RPMI8226 (cell line): ENCODE results near the gene NUMB.
"Not testable (repeated sequence)": the region's sequence is repeated elsewhere in the genome, so short reads cannot be mapped to it uniquely, and the experiment has no call there.

ENCODE experiments used
- DNase-seq: peaks from one replicate; pipeline ENCODE4 v3.0.0-alpha.2; 2015

Gene NUMB

DNA sequence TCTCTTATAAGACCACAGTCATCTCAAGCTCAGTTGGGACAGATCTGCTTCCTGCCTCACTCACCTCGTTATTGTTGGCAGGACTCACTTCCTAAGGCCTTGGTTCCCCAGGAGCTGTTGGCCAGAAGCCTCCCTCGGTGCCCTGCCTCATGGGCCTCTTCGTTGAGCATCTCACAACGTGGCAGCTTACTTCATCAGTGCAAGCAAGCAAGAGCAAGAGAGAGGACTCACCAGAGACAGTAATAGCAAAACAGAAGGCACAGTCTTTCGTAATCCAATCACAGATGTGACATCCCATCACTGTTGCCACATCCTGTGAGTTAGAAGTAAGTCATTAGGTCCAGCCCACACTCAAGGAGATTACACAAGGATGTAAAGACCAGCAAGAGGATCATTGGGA lies 5.1 kb upstream of the NUMB start:
- DNase-seq: no peak

DNA sequence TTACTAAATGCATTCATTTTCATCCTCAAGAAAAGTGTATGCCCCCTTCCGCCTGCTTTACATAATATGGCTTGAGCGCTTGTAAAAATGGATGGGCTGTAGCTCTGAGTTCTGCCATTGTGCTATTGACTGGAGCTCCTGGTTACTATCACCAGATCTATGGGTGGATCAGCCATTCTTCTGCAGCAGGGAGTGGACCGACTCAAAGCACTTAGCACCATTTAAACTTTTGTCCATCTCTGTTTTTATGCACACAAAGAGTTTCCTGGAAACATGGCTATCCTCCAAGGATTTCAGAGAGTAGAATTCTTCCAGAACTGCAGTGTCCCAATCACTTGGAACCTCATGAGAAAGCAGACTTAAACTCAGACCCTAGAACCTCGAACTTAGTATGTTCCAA lies 4.5 kb upstream of the NUMB start:
- no peak for DNase-seq

DNA sequence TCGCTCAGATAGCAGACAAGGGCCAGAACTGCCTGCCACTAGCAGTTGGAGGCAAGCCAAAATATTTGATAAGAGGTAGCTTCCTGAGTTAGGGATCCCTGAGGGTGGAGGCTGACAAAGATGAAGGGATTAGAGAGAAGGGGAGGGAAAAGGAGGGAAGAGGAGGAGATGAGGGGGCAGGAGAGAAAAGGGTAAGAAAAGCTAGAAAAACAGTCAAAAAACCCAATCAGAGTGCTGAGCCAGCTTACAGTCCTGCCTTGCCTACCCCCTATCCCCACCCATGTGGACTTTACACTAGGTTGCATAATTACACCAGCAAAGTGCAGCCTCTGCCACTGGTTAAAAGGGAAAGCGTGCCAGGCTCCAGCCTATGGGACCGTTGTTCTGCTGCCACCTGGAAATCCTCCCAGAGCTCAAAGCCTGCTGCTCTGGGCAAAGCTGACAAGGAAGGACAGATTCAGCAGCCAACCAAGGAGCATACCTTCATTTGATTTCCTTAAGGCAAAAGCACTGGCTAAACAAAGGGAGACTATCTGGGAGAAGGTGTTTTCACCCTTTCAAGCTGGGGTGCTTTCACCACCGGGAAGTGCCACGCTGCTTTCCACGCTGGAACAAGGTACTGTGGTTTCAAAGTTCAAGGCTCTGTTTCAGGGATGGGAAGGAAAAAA lies 3.8 kb upstream of the NUMB start:
- peak; percentile 33 for DNase-seq

DNA sequence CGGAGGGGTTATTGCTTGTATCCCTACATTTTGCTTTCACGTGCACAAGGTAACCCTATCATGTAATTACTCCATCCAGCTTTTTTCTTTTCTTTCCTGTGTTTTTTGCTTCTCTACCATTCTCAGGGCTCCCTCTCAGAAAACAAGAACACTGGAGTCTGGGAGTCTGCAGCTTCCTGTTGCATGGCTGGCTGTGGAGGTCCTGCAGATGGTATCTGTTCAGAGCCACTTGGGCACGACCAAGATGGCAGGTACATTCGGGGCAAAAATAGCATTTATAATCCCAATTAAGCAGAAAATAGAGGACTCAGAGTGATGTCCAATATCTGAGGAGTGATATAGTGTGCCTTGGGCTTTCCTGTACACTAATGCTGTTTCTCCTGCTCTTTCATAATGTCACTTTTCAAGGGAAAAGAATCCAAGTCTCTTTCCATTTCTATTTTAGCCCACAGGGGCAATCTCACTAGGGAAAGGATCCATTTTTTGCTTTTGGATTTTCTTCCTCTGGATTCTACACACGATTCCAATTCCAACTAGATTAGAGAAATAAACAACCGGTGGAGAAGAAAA lies 3.2 kb upstream of the NUMB start:
- DNase-seq: no peak

DNA sequence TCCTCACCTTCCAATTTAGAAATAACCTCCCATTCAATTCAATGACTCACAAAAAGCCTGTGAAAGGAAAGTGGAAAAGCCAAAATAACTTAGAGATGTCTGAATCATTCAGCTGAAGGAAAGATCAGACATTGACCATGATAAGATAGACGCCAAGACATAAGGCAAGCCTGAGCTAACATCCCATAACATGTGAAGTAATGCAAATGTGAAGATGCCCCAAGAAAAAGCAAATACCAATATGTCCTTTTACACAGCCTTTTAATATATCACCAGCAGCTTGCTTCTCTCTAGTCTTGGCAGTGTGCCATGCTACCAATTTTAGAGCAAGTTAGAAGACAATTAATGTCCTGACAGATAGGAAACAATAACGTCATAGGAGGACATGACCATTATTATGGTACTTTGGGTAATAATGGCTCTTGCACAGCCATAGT lies 2.4 kb upstream of the NUMB start:
- peak; percentile 11 for DNase-seq

DNA sequence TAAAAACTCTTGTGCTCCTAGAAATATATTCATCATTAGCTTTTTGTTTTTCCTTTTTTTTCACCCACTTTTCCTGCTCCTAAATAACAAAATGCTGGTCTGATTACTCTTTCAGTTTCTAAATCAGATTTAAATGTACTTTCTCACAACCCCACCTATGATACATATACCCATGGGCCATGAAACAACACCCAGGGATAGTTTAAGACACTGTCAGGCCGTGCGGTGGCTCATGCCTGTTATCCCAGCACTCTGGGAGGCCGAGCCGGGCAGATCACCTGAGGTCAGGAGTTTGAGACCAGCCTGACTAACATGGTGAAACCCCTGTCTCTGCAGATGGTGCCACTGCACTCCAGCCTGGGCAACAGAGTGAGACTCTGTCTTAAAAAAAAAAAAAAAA lies 1.6 kb upstream of the NUMB start:
- no peak for DNase-seq

DNA sequence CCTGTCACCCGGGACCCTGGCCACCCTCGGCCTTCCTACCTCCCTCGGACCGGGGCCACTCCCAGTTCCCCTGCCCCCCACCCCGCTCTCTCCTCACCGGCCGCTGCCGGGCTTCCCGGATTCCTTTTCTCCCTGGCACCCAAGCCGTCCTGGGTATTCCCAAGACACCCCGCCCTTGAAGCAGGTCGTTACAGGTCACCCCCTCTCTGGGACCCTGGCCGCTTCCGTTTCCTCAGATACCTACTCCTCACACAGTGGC lies 493 bp downstream of the NUMB start:
- DNase-seq: no peak

DNA sequence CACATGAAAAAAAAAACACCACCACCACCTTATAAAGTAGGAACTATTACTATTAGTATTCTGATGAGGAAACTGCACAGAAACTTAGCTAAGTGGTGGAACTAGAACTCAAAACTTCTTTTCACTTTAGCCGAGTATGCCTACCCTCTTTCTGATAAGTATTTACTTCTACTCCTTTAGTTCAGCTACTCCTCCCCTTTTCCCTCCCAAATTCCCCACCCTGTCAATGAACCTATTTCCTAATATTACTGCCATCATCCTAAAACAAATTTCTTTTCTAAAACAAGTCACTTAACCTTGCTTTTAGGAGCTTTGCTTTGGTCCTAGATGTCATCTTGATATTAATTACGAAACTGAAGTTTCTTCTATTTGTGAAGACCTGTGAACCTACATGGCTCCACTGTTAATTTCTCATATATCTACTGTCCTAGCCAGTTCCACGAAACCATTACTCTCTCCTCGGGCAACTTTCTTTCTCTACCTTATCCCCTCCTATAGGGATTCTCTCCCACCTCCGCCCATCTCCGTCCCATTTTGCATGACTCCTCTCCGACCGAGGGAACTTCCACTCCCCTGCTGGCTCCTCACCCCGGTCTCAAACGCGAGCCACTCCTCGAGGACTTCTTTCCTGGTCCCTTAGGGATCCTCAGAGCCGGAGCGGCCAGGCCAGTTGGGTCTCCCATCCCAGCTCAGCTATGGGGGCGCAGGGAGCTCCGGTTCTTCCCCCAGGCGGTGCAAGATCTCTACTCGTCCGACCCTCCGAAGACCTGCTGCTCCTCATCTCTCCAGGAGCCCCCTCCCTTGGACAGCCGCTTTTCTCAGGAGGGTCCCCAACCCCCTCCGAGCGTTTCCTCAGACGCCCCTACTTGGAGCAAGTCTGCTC lies 1.1 kb downstream of the NUMB start:
- DNase-seq: no peak

DNA sequence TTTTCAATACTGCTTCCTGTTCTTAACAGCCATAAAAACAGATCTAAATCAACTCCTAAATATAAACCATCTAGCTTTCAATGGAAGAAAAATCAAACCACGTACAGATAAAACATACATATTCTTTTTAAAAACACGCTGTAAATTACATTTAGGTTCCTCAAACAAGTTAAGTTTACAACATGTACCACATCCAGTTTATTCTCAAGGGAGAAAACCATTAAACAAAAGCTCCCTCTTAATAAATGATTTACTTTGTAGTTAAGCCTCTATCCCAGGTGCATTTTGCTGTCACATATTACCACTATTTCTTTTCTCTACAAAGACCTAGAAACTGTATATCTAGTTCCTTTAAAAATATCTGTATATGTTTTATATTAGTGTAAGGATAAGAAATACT lies 3.1 kb downstream of the NUMB start:
- no peak for DNase-seq

DNA sequence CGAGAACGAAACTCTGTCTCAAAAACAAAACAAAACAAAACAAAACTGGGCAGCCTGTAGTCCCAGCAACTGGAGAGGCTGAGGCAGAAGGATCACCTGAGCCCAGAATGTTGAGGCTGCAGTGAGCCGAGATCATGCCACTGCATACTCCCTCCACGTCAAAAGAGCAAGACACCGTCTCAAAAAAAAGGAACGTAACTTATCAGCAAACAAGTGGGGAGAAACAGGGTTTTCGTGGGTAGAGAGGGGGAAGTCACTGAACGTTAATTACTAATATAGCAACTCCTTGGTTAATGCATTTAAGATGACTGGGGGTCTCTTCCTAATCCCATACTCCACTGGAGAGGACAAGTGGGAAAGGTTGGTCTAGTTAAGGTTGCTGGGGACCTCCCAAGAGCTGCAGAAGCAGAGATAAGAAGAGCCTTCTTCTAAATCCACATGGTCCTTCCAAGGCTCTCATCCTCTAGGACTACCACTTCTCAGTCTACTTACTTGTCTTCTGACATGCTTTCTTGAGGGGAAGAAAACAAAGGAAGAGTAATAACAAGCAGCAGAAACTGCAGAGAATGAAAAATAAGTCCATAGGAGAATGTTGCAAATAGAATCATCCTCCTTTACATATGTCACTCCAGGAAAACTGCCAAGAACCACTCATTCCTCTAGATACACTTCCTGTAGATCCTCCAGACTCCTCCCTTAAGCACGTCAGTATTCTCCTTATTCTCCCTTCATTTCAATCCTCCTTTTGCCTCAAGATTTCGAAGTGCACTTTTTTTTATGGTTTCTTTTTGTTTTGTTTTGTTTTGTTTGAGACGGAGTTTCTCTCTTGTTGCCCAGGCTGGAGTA lies 5.8 kb downstream of the NUMB start:
- DNase-seq: no peak

DNA sequence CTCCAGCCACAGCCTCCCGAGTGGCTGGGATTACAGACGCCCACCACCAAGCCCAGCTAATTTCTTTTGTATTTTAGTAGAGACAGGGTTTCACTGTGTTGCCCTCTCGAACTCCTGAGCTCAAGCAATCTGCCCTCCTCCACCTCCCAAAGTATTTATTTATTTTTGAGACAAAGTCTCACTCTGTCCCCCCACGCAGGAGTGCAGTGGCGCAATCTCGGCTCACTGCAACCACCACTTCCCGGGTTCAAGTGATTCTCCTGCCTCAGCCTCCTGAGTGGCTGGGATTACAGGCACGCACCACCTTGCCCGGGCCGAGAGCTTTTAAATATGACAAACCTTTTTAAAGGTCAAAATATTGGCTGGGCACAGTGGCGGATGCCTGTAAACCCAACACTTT lies 14.6 kb downstream of the NUMB start:
- DNase-seq: no peak

DNA sequence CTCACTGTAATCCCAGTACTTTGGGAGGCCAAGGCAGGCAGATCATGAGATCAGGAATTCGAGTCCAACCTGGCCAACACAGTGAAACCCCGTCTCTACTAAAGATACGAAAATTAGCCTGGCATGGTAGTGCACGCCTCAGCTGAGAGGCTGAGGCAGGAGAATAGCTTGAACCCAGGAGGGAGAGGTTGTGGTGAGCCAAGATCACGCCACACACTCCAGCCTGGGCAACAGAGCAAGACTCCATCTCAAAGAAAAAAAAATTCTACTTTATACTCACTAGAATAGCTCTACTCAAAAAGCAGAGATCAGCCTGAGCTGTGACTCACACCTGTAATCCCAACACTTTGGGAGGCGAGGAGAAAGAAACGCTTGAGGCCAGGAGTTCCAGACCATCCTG lies 17.1 kb downstream of the NUMB start:
- DNase-seq: no peak

DNA sequence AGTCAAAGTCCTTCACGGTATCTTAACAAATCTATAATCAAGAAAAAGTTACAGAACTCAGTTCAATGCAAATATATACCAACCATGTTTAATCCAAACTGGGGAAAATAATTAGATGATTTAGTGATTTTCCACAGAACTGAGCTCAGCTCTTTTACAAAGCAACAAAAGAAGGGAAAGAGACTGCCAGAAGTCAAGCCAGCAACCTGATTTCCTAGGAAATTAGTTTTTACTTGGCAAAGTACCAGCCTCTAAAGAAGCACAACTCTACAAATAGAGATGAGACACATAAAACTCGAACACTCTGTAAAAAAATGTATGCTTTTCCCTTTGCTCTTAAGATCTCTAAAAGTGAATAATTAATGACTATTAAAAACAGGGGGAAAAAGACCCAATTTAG lies 19.4 kb downstream of the NUMB start:
- no peak for DNase-seq

DNA sequence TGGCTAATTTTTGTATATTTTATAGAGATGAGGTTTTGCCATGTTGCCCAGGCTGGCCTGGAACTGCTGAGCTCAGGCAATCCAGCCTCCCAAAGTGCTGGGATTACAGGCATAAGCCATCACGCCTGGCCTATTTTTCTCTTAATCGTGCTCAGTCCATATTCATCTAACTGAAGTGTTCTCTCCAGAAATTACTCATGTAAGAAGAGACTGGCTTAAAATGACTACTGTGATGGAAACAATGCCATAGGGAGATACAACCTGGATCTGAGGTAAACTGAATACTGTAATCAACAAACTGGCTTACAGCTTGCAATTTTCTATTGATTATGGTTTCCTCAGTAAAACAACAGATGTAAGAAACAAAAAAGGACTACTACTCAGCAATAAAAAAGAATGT lies 21.1 kb downstream of the NUMB start:
- DNase-seq: no peak

DNA sequence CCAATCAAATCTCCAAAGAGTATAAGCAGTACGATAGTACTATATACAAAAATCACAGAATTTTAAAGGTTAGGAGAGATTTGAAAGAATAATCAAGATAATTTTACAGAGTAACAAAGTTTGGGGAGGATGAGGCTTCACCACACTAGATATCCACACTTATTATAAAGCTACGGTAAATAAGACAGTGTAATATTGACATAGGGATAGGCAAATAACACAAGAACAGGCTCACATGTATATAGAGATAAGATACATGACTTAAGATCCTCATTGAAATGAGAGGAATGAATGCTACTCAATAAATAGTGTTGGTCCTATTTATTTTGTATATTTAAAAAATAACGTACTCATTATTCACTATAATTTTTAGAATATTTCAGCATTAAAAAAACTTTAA lies 26.2 kb downstream of the NUMB start:
- DNase-seq: no peak

DNA sequence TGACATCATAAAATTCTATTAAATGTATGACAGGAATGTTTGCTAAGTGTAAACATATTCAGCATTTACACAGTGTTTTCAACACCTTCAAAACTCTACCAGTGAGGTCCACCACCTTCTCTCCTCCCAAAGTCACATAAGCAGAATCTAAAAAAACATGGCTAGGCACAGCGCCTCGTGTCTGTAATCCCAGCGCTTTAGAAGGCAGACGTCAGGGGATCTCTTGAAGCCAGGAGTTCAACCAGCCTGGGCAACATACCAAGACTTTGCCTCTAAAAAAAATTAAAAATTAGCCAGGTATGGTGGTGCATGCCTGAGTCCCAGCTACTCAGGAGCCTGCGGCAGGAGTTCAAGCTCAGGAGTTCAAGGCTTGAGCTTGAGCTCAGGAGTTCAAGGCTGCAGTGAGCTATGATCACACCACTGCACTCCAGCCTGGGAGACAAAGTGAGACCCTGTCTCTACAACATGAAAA lies 30.0 kb downstream of the NUMB start:
- DNase-seq: no peak

DNA sequence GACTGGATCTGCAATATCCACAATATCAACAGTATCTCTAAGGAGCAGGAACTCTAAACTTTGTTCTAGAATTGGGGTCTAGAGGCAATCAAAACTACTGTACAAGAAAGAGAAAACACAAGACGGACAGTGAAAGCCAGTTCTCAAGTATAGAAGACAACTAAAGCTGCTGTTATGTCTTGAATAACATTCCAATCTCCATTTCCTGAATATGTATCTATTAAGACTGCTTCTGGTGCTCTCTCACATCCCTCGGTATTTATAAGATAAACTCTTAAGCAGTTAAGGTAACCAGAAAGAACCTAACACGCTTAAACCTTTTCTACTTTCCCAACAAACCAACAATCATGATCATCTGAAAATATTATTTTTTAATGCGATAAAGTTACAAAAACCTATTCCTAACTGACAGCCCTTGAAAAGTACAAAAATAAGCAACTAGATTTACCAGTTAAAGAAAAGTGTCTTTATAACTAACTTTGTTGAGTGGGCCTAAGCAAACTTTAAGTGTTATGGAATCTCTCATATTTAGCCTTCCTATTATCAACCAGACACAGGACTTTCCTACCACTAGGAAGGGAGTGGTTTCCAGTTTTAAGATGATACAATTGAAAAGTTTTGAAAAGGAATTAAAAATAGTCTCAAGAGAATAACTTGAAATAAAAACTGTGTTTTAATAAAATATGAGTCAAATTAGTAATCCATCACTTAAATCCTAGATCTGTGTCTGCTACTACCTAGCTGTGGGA lies 30.7 kb downstream of the NUMB start:
- no peak for DNase-seq

DNA sequence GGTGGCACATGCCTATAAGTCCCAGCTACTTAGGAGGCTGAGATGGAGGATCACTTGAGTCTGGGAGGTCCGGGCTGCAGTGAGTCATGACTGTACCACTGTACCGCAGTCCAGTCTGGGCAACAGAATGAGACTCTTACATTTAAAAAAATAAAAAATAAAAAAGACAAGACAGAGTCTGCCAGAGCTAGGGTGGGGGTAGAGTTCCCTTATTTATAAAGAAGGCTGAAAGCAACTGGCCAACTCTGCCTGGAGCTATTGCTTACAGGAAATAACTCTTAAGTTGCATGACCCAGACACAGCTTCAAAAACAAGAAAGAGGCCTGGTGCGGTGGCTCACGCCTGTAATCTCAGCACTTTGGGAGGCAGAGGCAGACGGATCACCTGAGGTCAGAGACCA lies 31.5 kb downstream of the NUMB start:
- DNase-seq: no peak

DNA sequence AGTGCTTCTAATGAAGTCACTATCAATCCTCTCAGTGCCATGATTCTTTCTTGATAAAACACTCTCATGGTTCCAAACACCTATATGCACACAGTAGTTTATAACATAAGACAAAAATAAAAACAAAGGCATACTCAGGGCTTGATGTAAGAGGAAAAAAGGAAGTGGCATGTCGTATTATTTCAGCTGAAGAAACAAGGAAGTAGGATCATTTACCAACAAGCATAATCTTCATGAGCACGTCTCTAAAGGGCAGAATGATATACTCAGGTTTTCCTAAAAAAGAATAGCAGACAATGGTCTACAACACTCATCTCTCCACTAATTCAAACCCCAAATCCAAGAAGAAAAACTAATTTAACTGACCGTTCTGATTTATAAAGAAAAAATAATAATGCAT lies 33.9 kb downstream of the NUMB start:
- DNase-seq: no peak

DNA sequence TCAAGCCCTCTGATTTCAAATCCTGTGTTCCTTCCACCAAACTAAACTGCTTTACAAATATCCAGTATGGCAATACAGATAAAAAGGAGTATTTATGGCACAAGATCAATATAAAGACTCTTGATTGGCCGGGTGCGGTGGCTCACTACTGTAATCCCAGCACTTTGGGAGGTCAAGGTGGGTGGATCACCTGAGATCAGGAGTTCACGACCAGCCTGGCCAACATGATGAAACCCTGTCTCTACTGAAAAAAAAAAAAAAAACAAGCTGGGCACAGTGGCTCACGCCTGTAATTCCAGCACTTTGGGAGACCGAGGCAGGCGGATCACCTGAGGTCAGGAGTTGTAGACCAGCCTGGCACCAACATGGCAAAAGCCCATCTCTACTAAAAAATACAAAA lies 35.3 kb downstream of the NUMB start:
- DNase-seq: not testable (repeated sequence)

DNA sequence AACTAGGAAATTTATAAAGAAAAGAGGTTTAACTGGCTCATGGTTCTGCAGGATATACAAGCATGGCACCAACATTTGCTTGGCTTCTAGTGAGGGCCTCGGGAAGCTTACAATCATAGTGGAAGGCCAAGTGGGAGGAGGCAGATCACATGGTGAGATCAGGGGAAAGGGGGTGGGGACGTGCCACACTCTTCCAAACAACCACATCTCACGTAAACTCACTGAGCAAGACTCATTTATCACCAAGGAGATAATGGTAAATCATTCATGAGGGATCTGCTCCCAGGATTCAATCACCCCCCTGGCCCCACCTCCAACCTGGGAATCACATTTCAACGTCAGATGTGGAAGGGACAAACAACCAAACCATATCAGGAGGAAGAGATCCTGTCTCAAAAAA lies 35.8 kb downstream of the NUMB start:
- no peak for DNase-seq

DNA sequence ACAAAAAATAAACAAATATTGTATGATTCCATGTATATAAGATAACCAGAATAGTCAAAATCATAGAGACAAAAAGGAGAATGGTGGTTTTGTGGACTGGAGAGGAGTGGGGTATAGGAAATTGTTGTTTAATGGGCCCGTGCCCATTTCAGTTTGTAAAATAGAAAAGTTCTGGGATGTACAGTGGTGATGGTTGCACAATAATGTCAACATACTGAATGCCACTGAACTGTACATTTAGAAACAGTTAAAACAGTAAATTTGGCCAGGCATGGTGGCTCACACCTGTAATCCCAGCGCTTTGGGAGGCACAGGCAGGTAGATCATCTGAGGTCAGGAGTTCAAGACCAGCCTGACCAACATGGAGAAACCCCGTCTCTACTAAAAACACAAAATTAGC lies 40.1 kb downstream of the NUMB start:
- no peak for DNase-seq

DNA sequence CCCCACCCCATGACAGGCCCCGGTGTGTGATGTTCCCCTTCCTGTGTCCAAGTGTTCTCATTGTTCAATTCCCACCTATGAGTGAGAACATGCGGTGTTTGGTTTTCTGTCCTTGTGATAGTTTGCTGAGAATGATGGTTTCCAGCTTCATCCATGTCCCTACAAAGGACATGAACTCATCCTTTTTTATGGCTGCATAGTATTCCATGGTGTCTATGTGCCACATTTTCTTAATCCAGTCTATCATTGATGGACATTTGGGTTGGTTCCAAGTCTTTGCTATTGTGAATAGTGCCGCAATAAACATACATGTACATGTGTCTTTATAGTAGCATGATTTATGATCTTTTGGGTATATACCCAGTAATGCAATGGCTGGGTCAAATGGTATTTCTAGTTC lies 52.1 kb downstream of the NUMB start:
- DNase-seq: not testable (repeated sequence)
